Caco-2 (cell line): Measurements from ENCODE around the gene RASSF3. TPM values are rescaled to one million over a fixed set of nuclear protein-coding genes. Genes with fewer than 3 reads are reported as not detected.
"Not testable (repeated sequence)": the region's sequence is repeated elsewhere in the genome, so short reads cannot be mapped to it uniquely, and the experiment has no call there.

ENCODE experiments used
- BruUV-seq: library from RNA; stranded (reverse); fragments of 400-500 nt; replicated peaks from 2 replicates; lab custom pipeline; 2021; lab: Mats Ljungman, UMichigan
- CTCF ChIA-PET: fragments of 300-600 bp; sonication (Branson Sonifier 250); formaldehyde crosslinking; loops from one replicate; lab custom pipeline; 2022; ENCODE audit warnings: antibody characterized with exemption; lab: Charles Lee
- POLR2A ChIA-PET: fragments of 300-600 bp; sonication (Branson Sonifier 250); formaldehyde crosslinking; loops from one replicate; lab custom pipeline; 2022; ENCODE audit warnings: antibody characterized with exemption; lab: Charles Lee
- DNase-seq, 2 experiments: peaks; one replicate each; pipeline versions ENCODE4 v3.0.0 to v3.0.0-alpha.2; 2020 to 2022
- H3K27me3 ChIP-seq: replicated peaks from 2 replicates; pipeline ENCODE4 v1.6.0; 2011; ENCODE audit warnings: low read length; ENCODE audit not compliant: control insufficient read depth, insufficient read depth
- H3K36me3 ChIP-seq: 2 replicates; pipeline ENCODE4 v1.5.1; 2011; ENCODE audit warnings: low read length; ENCODE audit not compliant: control insufficient read depth, insufficient read depth
- H3K4me1 ChIP-seq: fragments of 250-450 bp; sonication (Bioruptor Pico); 2 replicates; pipeline ENCODE4 v1.5.1; 2020; ENCODE audit warnings: mild to moderate bottlenecking
- H3K4me3 ChIP-seq: 2 replicates; pipeline ENCODE4 v1.5.1; 2011; ENCODE audit warnings: low read depth, mild to moderate bottlenecking, control low read depth, low read length
- H3K9me3 ChIP-seq: fragments of 250-450 bp; sonication (Bioruptor Pico); 2 replicates; pipeline ENCODE4 v1.5.1; 2020; ENCODE audit warnings: mild to moderate bottlenecking, moderate library complexity
- H3K27ac Mint-ChIP-seq: one replicate; pipeline ENCODE4 v1.8.0; 2022; ENCODE audit warnings: mixed read lengths; ENCODE audit not compliant: unreplicated experiment
- H3K27me3 Mint-ChIP-seq: one replicate; pipeline ENCODE4 v1.8.0; 2022; ENCODE audit warnings: mixed read lengths; ENCODE audit not compliant: insufficient read depth, unreplicated experiment
- H3K36me3 Mint-ChIP-seq: one replicate; pipeline ENCODE4 v1.8.0; 2022; ENCODE audit warnings: mild to moderate bottlenecking, mixed read lengths; ENCODE audit not compliant: insufficient read depth, unreplicated experiment
- H3K4me1 Mint-ChIP-seq: one replicate; pipeline ENCODE4 v1.8.0; 2022; ENCODE audit warnings: low read depth, mixed read lengths; ENCODE audit not compliant: unreplicated experiment
- H3K4me3 Mint-ChIP-seq: one replicate; pipeline ENCODE4 v1.8.0; 2022; ENCODE audit warnings: mild to moderate bottlenecking, moderate library complexity, mixed read lengths; ENCODE audit not compliant: unreplicated experiment
- H3K9me3 Mint-ChIP-seq: one replicate; pipeline ENCODE4 v1.8.0; 2022; ENCODE audit warnings: mixed read lengths; ENCODE audit not compliant: unreplicated experiment
- CTCF ChIP-seq, 2 experiments: fragments of 200-600 bp in 1 of 2; IDR thresholded peaks; 1 replicate in 1 of 2; 2 replicates in 1 of 2; pipeline versions ENCODE4 v1.5.1 to v1.8.0; 2011 to 2022; ENCODE audit warnings: antibody characterized with exemption in 1 of 2, control low read depth in 1 of 2, inconsistent platforms in 1 of 2, low read depth in 1 of 2, low read length in 1 of 2, mild to moderate bottlenecking in 1 of 2, moderate library complexity in 1 of 2; ENCODE audit not compliant: insufficient read depth in 1 of 2, severe bottlenecking in 1 of 2, unreplicated experiment in 1 of 2
- intact Hi-C: fragments of 100-400 bp; cut with micrococcal nuclease; formaldehyde crosslinking; loops from one replicate; pipeline ENCODE4 v1.10.0; 2022; ENCODE audit not compliant: unreplicated experiment
- total RNA-seq: library from RNA; stranded (reverse); gene quantifications from 2 replicates; pipeline ENCODE4 v1.2.3, GENCODE V29; 2022

Gene RASSF3
- total RNA-seq, 1 experiment from 2014 or later = 25.7 TPM

DNA sequence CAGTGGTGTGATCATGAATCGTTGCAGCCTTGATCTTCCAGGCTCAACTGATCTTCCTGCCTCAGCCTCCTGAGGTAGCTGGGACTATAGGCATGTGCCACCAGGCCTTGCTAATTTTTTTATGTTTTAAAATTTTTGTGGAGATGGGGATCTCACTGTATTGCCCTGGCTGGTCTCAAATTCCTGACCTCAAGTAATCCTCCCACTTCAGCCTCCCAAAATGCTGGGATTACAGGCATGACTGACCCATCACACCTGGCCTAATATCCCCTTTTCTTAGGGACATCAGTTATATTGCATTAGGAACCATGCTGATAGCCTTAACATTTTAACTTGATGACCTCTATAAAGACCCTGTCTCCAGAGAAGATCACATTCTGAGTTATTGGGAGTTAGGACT, 42.8 kb downstream of the RASSF3 start:
- intact Hi-C loops = no loop called here
- Histone ChIP-seq H3K4me1 (peaks cover 45% of the 10 kb centered on the region), H3K36me3 (no peaks in the 10 kb centered on the region; the same call in 1 of the 2 replicates), H3K9me3 (no peaks in the 10 kb centered on the region), H3K4me3 (no peak overlapping the region), H3K27me3 (no peaks in the 10 kb centered on the region)
- H3K9me3 Mint-ChIP-seq = no peaks in the 10 kb centered on the region
- no peaks in the 10 kb centered on the region for H3K27me3 Mint-ChIP-seq
- BruUV-seq = no TSS peak
- H3K27ac Mint-ChIP-seq = no peak overlapping the region
- TF ChIP-seq CTCF (IDR thresholded peaks at IDR 0.05; ENCODE audit: insufficient read depth in 1 of 2, low read depth in 1 of 2, low read length in 1 of 2, severe bottlenecking in 1 of 2, unreplicated experiment in 1 of 2) = no peak
- ChIA-PET CTCF (no interaction called here), POLR2A (no interaction called here)
- H3K4me1 Mint-ChIP-seq = peaks cover 18% of the 10 kb centered on the region
- DNase-seq = no peak
- H3K4me3 Mint-ChIP-seq = no peak overlapping the region
- H3K36me3 Mint-ChIP-seq = no peaks in the 10 kb centered on the region

- H3K36me3 ChIP-seq, CTCF ChIA-PET, H3K36me3 Mint-ChIP-seq, H3K9me3 Mint-ChIP-seq, H3K27me3 ChIP-seq, BruUV-seq, H3K27ac Mint-ChIP-seq, H3K4me3 Mint-ChIP-seq, H3K4me3 ChIP-seq, DNase-seq, H3K27me3 Mint-ChIP-seq, H3K9me3 ChIP-seq, intact Hi-C loops, POLR2A ChIA-PET: not testable (repeated sequence)
- peaks cover 18% of the 10 kb centered on the region for H3K4me1 Mint-ChIP-seq
- peaks cover 52% of the 10 kb centered on the region for H3K4me1 ChIP-seq
Measured at GRCh38 chr12:64653907-64654306, 43.6 kb downstream of the RASSF3 start.

GRCh38 chr12:64655141-64655540, 44.8 kb downstream of the RASSF3 start:
- no peaks in the 10 kb centered on the region for H3K9me3 ChIP-seq
- peaks cover 18% of the 10 kb centered on the region for H3K4me1 Mint-ChIP-seq
- no peaks in the 10 kb centered on the region for H3K27me3 ChIP-seq
- H3K9me3 Mint-ChIP-seq = no peaks in the 10 kb centered on the region
- H3K27ac Mint-ChIP-seq = peak overlapping the region; percentile 57
- peaks cover 54% of the 10 kb centered on the region for H3K4me1 ChIP-seq
- no TSS peak for BruUV-seq
- peak overlapping the region; percentile 19 for H3K4me3 Mint-ChIP-seq
- no peak for TF ChIP-seq CTCF (IDR thresholded peaks at IDR 0.05; ENCODE audit: insufficient read depth in 1 of 2, low read depth in 1 of 2, low read length in 1 of 2, severe bottlenecking in 1 of 2, unreplicated experiment in 1 of 2)
- peak; percentile 52 to 54 for DNase-seq
- no peaks in the 10 kb centered on the region for H3K27me3 Mint-ChIP-seq
- H3K36me3 Mint-ChIP-seq = no peaks in the 10 kb centered on the region
- POLR2A ChIA-PET = no interaction called here
- no peak overlapping the region for H3K4me3 ChIP-seq
- no peaks in the 10 kb centered on the region; the same call in 1 of the 2 replicates for H3K36me3 ChIP-seq
- intact Hi-C loops = loop anchor here (1.0 kb wide), 1 partner anchor 30 kb away; no protein-coding TSS in a partner anchor
- CTCF ChIA-PET = no interaction called here
